ELF-1 (cell line): Measurements from ENCODE around the gene PLEKHG7.
"Not testable (repeated sequence)": the region's sequence is repeated elsewhere in the genome, so short reads cannot be mapped to it uniquely, and the experiment has no call there.

Source experiments
- DNase-seq: peaks from one replicate; pipeline ENCODE4 v3.0.0-alpha.2; 2016; ENCODE audit warnings: low read depth, low spot score

PLEKHG7 gene

DNA sequence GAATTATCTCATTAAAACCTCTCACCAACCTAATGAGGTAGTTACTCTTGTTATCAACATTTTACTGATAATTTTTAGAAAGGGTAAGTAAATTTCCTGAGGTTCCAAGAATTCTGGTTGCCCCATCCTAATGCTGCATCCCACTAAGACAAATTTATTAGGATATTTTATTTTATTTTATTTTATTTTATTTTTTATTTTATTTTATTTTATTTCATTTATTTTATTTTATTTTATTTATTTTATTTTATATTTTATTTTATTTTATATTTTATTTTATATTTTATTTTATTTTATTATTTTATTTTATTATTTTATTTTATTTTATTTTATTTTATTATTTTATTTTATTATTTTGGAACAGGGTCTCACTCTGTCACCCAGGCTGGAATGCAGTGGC lies 46.9 kb downstream of the PLEKHG7 start:
- not testable (repeated sequence) for DNase-seq

DNA sequence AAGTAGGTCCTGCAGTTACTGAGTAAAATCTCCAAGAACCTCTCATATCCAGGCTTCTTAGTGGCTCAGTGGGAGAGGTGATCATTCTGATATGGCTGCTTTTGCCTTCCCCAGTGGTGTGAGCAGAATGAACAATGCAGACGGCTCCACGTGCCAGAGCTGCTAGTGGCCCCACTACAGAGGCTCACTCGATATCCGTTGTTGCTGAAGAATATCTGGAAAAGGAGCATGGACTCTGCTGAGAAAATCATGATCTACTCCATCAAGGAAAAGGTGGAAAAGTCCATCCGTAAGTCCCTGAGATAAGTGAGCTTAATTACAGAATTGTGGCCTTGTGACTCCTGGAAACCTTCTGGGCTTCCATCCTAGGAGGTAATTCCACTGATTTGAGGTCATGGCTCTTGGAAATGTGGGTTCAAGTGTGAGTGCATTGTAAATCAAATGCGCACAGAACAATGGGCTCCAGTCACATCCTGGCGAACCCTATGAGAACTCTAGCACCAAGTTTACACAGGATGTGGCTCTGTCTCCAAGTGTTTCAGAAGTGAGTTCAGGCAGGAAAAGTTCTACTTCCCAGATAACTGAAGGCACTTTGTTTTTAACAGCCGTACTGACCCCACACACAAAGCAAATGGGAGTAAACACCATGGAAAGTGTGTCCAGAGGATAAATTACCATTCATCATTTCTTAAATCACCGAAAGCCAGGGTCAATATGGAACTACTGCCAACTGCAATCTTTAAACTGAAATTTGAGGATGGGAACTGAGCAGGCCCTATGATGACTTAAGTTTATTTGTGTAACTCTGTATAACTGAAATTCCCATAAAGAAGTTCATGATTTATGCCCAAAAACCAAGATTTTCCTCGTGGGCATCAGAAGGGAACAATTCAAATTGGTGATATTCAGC lies 51.4 kb downstream of the PLEKHG7 start:
- no peak for DNase-seq

DNA sequence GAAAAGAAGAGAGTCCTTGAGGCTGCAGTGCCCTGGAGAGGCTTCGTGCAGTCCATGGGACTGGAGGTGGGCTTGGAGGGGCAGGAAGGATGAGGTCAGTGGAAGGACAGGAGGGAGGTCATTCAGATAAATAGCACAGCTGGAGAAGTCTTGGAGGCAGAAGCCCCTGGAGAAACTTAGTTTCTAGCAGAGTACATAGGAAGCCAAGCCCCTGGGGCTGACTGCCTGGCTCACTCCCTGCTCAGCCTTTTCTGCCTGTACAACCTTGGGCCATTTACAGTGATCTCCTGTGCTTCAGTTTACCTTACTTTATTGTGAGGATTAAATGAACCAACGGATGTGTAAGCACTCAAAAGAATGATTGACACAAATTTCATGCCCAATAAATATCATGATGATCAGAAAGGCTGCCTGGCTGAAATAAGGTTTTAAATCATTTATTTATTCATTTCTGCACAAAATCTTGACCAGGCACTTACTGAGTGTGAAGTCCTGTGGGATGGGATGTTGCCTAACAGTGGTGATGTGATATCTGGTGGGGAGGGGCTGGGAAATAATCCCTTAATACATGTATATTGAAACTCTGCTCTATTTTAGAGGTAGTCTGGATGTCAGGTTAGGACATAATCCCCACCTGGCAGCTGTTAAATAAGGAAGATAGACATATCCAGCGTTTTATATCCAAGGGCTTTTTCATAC lies 54.3 kb downstream of the PLEKHG7 start:
- no peak for DNase-seq

DNA sequence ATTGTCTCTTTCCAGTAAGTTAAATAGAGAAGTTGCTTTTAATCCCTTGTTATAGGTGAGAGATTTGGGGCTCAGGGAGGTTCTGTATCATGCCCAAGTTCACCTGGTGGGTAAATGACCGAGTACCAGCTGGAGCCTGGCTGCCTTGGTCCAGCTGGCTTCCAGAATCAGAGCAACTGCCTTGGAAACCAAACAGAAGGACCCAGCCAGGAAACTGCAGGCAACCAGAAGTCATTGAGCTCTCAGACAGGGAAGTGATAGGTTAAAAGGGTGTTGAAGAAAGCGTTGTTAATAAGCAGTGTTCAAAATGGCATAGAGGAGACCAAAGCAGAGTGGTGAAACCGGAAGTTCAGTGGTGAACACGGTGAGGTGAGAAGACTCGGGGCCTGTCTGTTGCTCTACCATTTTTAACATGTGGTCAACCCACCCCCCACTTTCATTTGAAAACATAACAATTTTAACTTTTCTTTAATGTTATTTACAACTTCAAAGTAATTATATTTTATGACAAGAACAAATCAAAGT lies 54.9 kb downstream of the PLEKHG7 start:
- DNase-seq = no peak

DNA sequence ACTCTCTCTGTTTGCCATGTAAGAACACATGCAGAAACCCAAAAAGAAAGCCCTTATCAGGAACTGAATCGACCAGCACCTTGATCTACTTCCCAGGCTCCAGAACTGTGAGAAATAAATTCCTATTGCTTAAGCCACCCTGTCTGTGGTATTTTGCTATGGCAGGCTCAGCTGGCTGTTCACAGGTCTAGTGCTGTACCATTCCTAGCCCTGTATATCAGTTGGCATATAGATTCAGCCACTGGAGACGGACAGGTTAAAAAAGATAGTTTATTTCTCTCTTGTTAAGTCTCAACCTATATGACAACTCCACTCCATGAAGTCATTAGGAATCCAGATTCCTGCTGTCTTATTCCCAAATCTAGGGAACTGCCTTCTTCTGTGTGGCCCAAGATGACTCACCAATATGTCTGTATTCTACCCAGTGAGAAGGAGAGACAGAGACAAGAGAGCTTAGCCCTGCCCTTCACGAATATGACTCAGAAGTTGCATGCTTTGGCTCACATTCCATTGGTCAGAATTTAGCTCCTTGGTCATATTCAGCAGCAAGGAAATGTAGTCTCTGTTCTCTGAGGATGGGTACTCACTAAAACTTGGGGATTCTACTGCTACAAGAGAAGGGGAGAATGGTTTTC lies 57.0 kb downstream of the PLEKHG7 start:
- peak; percentile 39 for DNase-seq

DNA sequence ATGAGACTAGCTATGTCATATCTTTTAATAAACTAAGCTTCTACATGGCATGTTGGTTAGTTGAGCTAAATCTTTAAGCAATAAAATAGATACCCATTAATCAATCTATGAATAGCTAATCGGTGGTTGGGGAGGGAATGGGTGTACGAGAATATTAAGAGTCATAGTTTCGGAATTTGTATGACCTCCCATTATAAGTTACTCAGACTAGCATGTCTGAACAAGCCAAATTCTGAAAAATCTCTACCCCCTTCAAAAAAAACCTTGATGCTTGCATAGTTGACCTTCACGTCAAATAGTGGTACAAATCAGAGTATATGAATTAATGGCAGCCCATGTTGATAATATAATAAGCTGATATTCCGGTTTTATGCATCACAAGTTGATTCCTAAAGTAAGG lies 60.0 kb downstream of the PLEKHG7 start:
- no peak for DNase-seq

DNA sequence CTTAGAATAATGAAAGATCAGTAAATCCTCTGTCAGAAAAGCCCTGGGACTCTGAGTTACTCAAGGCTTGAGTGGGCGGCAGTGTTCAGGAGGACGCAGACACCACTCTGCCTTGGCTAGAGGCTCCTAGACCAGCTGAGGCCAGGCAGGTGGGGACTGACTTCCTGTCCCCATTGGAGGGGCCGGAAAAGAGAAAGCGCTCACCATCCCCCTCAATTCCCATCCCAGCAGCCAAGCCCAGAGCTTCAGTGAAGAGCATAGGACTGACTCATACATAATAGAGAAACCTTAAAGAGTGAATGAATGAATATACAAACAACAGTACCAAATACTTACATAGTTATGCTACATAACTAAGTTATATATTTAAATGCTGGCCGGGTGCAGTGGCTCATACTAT lies 62.0 kb downstream of the PLEKHG7 start:
- DNase-seq = no peak

DNA sequence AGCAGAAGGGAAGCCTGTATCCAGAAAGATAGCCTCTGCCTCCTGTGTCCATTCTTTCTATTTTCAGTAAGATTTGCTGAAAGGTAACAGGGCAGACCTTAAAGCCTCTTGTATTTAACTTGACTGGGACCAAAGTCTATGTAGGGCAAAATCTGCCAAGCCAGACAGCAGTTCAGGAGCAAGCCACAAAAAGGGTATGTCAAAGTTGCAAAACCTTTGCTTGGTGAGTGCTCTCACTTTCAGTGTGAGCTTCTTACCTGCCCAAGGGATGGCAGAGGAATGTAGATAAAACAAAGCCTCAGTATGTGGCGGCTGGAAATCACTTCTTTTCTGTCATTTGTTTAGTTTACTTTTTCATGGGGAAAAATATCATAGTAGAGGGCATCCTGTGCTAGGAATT lies 63.1 kb downstream of the PLEKHG7 start:
- DNase-seq = no peak

DNA sequence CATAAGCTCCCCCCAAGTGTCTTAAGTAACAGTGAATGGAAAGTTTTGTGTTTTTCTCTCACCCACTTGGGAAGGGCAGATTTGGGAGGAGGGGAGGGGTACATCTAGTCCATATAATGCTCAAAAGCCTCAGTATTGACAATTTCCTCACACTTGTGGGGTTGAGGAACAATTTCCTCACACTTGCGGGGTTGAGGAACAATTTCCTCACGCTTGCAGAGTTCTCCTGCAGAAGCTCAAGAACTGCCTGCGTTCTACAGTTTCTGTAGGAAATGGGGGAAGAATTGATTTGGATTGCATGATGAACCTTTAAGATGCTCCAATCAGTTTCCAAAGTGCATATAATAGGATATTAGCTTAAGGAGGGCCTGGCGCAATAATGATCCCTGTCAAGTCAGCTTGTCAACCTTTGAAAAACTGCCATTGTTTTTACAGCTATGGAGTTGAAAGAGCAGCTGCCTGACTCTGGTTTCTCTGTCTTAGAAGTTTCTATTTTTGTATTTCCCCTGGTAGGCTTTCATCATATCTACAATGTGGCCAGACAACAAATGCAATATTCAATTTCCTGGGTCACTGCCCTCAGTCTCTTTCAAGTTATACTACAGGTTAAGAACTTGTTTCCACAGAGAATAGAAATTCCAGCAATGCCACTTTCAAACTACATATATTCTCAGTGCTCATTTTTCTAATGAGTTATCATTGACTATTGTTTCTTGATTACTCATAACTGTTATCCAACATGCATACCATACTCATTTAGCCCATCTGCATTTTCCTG lies 66.5 kb downstream of the PLEKHG7 start:
- no peak for DNase-seq

DNA sequence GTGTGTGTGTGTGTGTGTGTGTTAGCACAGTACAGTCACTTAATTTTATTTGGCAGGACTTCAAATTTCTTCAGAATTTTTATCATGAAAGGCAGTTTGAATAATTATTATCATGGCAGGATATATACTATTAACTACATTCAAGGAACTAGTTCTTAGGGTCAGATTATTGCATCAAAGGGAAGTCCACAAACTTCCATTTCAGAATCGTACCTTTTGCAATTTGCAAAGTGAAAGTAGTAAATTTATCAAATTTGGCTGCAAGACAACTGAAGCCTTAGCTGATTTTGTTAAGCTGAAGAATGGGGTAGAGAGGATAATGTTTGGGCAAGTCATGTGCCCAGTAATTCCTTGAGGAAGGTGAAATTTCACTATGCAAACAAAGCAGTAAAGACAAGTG lies 68.2 kb downstream of the PLEKHG7 start:
- no peak for DNase-seq

DNA sequence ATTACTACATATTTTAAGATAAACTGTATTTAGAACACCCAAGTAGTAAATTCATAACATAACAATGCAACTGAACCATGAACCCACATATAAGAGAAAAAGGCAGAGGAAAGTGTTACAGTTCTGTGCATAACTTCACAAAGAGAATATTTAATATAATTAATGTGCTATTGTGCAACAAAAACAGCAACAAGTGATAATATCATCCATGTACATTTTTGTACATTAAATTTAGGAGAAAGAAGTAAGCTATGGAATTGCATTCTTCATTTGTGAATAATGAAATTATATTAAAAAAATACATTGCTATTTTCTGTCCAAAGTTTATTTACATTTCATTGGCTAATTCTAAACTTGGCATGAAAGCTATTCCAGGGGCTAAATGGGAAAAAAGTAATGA lies 72.6 kb downstream of the PLEKHG7 start:
- no peak for DNase-seq

DNA sequence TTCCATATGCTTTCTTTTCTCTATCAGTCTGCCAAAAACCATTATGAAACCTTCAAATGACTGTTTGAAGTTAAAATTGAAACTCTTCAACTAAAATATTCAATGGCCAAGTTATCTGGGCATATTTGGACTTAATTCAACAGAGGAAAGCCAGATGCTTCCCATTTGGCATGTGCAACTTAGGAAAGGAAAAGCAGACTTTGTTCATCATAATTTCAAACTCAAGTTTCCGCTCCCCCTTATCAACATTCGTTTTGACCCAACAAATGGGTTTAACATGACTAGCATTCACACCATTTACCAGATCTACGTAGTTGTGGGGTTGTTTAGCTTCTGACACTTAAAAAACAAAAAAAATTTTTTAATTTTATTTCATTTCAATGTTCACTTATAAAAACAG lies 75.7 kb downstream of the PLEKHG7 start:
- no peak for DNase-seq

DNA sequence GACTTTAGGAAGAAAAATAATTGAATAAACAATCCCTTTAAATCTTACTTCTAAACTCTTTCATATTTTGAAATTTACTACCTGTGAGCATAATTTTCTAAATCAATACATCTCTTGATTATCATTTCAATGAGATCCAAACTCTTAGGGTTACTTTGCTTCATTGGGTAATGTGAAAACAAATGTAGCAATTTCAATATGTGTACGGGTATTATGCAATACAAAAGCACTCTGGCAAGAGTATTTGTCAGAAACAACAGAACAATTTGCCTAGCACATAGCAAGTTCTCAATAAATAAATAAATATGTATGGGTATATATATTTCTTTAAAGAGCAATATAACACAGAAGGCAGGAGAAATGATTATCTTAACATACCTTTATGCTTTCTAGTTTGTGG lies 77.1 kb downstream of the PLEKHG7 start:
- DNase-seq = no peak

DNA sequence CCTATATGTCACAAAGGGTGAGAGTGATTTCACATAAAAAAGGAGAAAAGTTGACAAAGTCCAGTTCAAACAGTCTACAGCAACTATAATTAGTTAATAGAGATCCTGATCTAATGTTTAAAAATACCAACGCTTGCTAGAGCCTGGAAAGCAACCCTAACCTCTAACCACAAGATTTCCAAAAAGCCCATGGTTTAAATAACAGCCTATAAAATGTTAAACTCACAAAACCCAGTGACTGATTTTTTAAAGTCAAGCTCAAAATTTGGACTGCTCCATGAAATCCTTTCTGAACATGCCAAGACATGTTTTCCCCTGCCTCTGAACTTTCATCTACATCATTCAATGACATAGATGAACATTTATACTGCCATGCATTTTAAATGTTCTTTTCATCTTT lies 81.6 kb downstream of the PLEKHG7 start:
- DNase-seq = no peak

DNA sequence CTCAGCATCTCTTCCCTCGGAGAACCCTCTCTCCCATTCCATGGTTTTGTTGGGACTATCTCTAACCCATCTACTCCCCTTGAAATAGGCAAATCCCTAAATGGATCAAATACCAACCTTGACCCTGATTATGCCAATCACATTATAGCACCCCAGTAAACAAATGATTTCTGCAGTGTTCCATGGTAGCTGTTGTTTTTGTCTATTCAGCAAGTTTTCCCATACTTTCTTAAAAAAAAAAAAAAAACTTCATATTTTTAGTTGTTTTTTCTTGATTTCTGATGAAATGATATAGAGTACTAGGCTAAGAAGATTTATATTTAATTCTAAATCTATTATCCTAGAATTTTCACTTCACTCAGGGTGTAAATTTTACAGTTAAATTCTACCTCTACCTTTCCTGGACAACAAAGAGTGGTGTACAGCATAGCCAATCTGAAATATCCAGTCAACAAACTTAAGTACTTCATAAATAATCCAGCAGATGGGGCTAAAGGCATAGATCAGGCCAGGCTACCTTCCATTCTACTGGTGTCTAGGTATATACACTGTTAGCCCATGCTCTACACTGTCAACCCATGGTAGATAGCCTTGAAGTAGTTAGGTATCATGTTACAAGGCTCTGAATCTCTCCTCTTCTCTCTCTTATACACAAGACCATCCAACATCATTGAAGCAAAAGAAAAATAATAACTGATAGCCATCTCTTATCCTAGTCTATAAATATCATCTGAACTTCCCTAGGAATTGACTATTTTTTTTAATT lies 82.2 kb downstream of the PLEKHG7 start:
- DNase-seq = peak; percentile 34

DNA sequence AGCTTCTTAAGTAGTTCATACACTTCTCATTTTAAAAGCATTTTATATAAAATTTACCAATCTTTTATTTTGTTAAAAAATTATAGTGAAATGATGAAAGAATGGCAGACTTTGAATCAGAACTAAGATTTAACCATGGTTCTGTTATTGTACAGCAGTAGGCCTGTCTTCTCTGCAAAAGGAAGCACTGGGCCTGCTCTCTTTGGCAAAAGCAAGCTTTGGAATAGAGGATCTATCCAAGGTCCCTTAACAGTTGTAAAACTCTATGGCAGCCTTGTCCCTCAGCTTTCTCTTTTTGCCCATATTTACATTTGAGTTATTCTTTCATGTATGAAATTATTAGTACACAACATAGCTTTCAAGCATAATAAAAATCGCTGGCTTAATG lies 82.8 kb downstream of the PLEKHG7 start:
- DNase-seq = no peak

DNA sequence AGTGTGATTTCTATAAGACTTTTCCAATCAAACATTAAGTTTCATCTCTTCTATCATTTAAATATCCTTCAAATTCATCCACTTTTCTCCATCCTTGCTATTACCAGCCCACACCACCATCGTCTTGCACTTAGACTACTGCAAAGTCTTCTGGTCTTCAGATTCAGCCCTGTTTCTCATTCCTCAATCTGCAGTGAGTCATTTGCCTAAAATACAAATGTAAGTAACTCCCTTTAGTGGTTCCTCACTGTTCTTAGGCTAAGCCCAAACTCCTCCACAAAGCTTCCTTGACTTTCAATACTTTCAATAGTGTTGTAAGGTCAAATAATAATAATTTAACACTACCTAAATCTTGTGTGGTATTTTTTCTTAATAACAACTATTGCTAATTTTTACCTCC lies 83.3 kb downstream of the PLEKHG7 start:
- DNase-seq = no peak

DNA sequence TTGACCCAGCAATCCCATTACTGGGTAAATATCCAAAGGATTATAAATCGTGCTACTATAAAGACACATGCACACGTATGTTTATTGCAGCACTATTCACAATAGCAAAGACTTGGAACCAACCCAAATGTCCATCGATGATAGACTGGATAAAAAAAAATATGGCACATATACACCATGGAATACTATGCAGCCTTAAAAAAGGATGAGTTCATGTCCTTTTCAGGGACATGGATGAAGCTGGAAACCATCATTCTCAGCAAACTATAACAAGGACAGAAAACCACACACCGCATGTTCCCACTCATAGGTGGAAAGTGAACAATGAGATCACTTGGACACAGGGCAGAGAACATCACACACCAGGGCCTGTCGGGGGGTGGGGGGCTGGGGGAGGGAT lies 91.6 kb downstream of the PLEKHG7 start:
- not testable (repeated sequence) for DNase-seq

DNA sequence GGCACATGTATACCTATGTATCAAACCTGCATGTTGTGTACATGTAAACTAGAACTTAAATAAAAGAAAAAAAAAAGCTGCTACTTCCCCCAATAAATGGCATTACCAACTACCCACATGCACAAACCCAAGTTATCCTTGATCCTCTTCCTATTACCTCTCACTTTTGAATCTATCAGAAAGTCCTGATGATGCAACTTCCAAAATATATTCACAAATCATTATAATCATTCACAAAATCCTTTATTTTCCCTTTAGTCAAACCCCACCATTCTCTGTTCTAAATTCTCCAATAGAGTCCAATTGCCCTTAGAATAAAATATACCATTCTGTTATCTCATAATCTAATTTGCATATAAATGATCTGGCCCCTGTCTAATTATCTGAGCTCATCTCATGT lies 92.0 kb downstream of the PLEKHG7 start:
- DNase-seq = no peak

DNA sequence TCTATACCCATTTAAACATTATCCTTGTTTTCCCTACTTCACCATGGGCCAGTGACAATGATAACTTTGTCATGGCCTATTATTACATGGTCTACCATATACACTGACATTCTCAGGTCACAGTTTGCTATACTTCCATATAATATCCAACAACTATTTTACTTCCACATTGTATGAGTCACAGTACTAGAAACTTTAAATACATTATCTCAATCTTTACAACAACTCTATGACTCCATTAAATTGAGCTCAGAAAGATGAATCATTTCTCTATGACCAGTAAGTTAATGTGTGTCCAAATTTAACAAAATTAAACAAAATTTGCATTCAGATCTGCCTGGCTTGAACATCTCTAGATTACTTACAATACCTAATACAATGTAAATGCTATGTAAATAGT lies 93.9 kb downstream of the PLEKHG7 start:
- no peak for DNase-seq

DNA sequence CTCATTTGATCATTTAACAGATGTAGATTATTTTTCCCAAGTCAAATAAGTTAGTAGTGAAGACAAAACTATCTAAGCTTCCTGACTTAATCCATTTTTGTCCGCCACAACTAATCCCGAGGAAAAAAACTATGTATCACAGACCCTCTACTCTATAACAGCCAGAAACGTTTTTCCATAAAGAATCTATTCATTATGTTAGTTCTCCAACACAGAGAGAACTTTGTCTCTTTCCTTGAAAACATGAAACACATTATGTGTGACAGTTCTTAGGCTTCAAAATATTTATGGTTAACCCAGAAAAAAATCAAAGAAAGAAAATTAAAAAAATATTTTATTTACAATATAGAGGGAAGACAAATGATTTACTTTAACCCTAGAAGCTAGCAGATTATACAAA lies 100.1 kb downstream of the PLEKHG7 start:
- DNase-seq = no peak
